A673 (cell line): ENCODE results near the gene NUCB1. TPM values are rescaled to one million over a fixed set of nuclear protein-coding genes. Genes with fewer than 3 reads are reported as not detected.
A peak's percentile ranks its signal among the peaks of the same experiment; 100 is the strongest.
"Not testable (repeated sequence)": the region's sequence is repeated elsewhere in the genome, so short reads cannot be mapped to it uniquely, and the experiment has no call there.

Source experiments
- BruUV-seq: library from RNA; stranded (reverse); fragments of 400-500 nt; replicated peaks from 2 replicates; lab custom pipeline; 2021; lab: Mats Ljungman, UMichigan
- CTCF ChIA-PET: fragments of 300-600 bp; sonication (Branson Sonifier 250); formaldehyde crosslinking; loops from one replicate; lab custom pipeline; 2022; ENCODE audit warnings: antibody characterized with exemption; lab: Charles Lee
- POLR2A ChIA-PET: fragments of 300-600 bp; sonication (Branson Sonifier 250); formaldehyde crosslinking; loops from one replicate; lab custom pipeline; 2022; ENCODE audit warnings: antibody characterized with exemption; ENCODE audit not compliant: low non-redundant PET; lab: Charles Lee
- DNase-seq: peaks from one replicate; pipeline ENCODE4 v3.0.0-alpha.2; 2015; ENCODE audit warnings: low spot score
- H3K27ac ChIP-seq: fragments of 200-600 bp; sonication (generic); 2 replicates; pipeline ENCODE4 v1.5.1; 2016; ENCODE audit warnings: mixed run types, low read depth, mild to moderate bottlenecking, mixed read lengths, antibody characterized with exemption, low read length; ENCODE audit not compliant: poor library complexity, severe bottlenecking
- H3K27me3 ChIP-seq: fragments of 200-600 bp; sonication (generic); replicated peaks from 2 replicates; pipeline ENCODE4 v1.6.1; 2017; ENCODE audit warnings: mixed run types, low read depth, mild to moderate bottlenecking, mixed read lengths, antibody characterized with exemption, low read length; ENCODE audit not compliant: insufficient read depth, poor library complexity
- H3K36me3 ChIP-seq: fragments of 200-600 bp; sonication (generic); 2 replicates; pipeline ENCODE4 v1.6.1; 2016; ENCODE audit warnings: mixed run types, mild to moderate bottlenecking, mixed read lengths, antibody characterized with exemption, low read length; ENCODE audit not compliant: insufficient read depth, poor library complexity, severe bottlenecking
- H3K4me1 ChIP-seq: fragments of 200-600 bp; sonication (generic); 2 replicates; pipeline ENCODE4 v1.6.1; 2017; ENCODE audit warnings: mixed run types, mild to moderate bottlenecking, mixed read lengths, antibody characterized with exemption, low read length; ENCODE audit not compliant: insufficient read depth, poor library complexity, severe bottlenecking
- H3K4me3 ChIP-seq: fragments of 200-600 bp; sonication (generic); 2 replicates; pipeline ENCODE4 v1.5.1; 2016; ENCODE audit warnings: low read depth, mixed run types, mild to moderate bottlenecking, mixed read lengths, low read length; ENCODE audit not compliant: poor library complexity, severe bottlenecking
- H3K9me3 ChIP-seq: fragments of 200-600 bp; sonication (generic); 2 replicates; pipeline ENCODE4 v1.6.1; 2016; ENCODE audit warnings: mixed run types, low read depth, mild to moderate bottlenecking, mixed read lengths, antibody characterized with exemption, low read length; ENCODE audit not compliant: poor library complexity, severe bottlenecking
- EZH2 ChIP-seq: fragments of 200-600 bp; sonication (generic); IDR thresholded peaks from 2 replicates; pipeline ENCODE4 v1.6.1; 2017; ENCODE audit warnings: borderline replicate concordance, low read depth, mild to moderate bottlenecking, mixed read lengths, antibody characterized with exemption, low read length; ENCODE audit not compliant: poor library complexity, severe bottlenecking
- intact Hi-C: fragments of 100-400 bp; cut with micrococcal nuclease; formaldehyde crosslinking; loops from one replicate; pipeline ENCODE4 v1.10.0; 2022; ENCODE audit not compliant: unreplicated experiment
- total RNA-seq: library from RNA; stranded (reverse); gene quantifications from 2 replicates; pipeline ENCODE4 v1.2.3, GENCODE V29; 2021
- TF ChIP-seq, protein P1 (sequence below): fragments of 300-800, 200-600 bp; sonication (generic); conservative IDR thresholded peaks from 2 replicates; pipeline ENCODE4 v1.5.1; 2017; ENCODE audit warnings: low read depth, mild to moderate bottlenecking, antibody characterized with exemption, low read length, moderate library complexity, mixed read lengths

Gene NUCB1
- total RNA-seq, 1 experiment from 2014 or later: 86.7 TPM

- Histone ChIP-seq H3K4me1 (peaks cover 30% of the 10 kb centered on the region), H3K9me3 (no peaks in the 10 kb centered on the region), H3K36me3 (peaks cover 32% of the 10 kb centered on the region), H3K27me3 (no peaks in the 10 kb centered on the region), H3K4me3 (peak overlapping the region; percentile 91), H3K27ac (peak overlapping the region; percentile 99)
- DNase-seq: no peak
- intact Hi-C loops: loop anchor here (10.0 kb wide), 1 partner anchor 90 kb away; the partner anchor contains the start of gene FTL
- no peak for TF ChIP-seq EZH2
- TF ChIP-seq, protein P1, sequence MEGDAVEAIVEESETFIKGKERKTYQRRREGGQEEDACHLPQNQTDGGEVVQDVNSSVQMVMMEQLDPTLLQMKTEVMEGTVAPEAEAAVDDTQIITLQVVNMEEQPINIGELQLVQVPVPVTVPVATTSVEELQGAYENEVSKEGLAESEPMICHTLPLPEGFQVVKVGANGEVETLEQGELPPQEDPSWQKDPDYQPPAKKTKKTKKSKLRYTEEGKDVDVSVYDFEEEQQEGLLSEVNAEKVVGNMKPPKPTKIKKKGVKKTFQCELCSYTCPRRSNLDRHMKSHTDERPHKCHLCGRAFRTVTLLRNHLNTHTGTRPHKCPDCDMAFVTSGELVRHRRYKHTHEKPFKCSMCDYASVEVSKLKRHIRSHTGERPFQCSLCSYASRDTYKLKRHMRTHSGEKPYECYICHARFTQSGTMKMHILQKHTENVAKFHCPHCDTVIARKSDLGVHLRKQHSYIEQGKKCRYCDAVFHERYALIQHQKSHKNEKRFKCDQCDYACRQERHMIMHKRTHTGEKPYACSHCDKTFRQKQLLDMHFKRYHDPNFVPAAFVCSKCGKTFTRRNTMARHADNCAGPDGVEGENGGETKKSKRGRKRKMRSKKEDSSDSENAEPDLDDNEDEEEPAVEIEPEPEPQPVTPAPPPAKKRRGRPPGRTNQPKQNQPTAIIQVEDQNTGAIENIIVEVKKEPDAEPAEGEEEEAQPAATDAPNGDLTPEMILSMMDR: no peak
- CTCF ChIA-PET: no interaction called here
- POLR2A ChIA-PET: interaction anchor here (0.7 kb wide), 1 partner anchor 25 kb away, joined by 7 read pairs; the partner anchor contains the start of gene NUCB1
- BruUV-seq: no TSS peak
These were observed 25.6 kb upstream of the NUCB1 start for GRCh38 chr19:48874303-48875135.

DNA sequence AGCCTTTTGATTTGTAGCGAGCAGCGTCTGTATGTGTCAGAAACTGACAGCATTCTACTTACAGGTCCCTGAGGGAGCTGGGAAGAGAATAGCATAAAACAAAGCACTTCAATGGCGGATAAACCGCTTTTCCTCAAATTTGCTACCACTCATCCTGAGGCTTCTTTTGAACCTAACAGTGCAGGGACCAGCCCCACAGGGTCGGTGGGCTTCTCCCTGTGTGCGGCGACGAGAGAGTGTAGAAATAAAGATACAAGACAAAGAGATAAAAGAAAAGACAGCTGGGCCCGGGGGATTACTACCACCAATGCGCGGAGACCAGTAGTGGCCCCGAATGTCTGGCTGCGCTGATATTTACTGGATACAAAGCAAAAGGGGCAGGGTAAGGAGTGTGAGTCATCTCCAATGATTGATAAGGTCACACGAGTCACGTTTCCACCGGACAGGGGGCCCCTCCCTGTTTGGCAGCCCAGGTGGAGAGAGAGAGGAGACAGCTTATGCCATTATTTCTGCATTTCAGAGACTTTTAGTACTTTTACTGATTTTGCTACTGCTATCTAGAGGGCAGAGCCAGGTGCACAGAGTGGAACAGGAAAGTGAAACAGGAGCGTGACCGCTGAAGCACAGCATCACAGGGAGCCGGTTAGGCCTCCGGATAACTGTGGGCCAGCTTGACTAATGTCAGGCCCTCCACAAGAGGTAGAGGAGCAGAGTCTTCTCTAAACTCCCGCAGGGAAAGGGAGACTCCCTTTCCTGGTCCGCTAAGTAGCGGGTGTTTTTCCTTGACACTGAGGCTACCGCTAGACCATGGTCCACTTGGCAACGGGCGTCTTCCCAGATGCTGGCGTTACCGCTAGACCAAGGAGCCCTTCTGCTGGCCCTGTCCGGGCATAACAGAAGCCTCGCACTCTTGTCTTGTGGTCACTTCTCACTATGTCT is 23.8 kb upstream of the NUCB1 start:
- H3K4me1 ChIP-seq: peaks cover 30% of the 10 kb centered on the region
- ChIA-PET POLR2A (interaction anchor here (0.6 kb wide), 1 partner anchor 24 kb away, joined by 3 read pairs; no protein-coding TSS in a partner anchor), CTCF (interaction anchor here (0.6 kb wide), 1 partner anchor 33 kb away, joined by 3 read pairs; no protein-coding TSS in a partner anchor)
- intact Hi-C loops: loop anchor here (10.0 kb wide), 1 partner anchor 88 kb away; the partner anchor contains the start of gene FTL
- peak overlapping the region; percentile 91 for H3K4me3 ChIP-seq
- BruUV-seq, DNase-seq, H3K9me3 ChIP-seq, H3K27me3 ChIP-seq: not testable (repeated sequence)
- H3K27ac ChIP-seq: peak overlapping the region; percentile 99
- H3K36me3 ChIP-seq: peaks cover 32% of the 10 kb centered on the region

DNA sequence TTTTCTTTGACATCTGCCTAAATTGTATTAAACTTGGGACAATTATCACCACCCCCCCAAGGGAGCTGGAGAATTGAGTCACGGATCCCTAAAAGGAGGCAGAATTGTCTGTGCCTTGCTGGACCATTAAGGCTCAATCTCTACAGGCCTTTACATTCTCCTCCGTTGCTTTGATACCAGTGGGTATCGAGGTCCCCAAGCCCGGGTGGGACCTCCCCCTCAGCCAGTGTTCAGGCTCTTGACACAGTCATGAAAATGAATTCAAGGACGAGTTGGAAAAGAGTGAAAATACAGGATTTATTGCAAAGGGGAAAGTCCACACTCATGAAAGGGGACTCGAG is 22.3 kb upstream of the NUCB1 start:
- intact Hi-C loops: loop anchor here (10.0 kb wide), 1 partner anchor 87 kb away; the partner anchor contains the start of gene FTL
- Histone ChIP-seq H3K36me3 (peaks cover 32% of the 10 kb centered on the region), H3K27me3 (no peaks in the 10 kb centered on the region), H3K27ac (no peak overlapping the region), H3K4me1 (peaks cover 30% of the 10 kb centered on the region), H3K4me3 (no peak overlapping the region), H3K9me3 (no peaks in the 10 kb centered on the region)
- ChIA-PET CTCF (interaction anchor here (0.6 kb wide), 1 partner anchor 144 kb away, joined by 7 read pairs; no protein-coding TSS in a partner anchor), POLR2A (no interaction called here)
- no peak for DNase-seq
- no TSS peak for BruUV-seq
- no peak for TF ChIP-seq EZH2
- TF ChIP-seq, protein P1: no peak
